ENCODE measurements around the gene OR51V1.

The OR51V1 gene

GRCh38 chr11:5231111-5231510 is 30.6 kb upstream of the OR51V1 start:
- H2BK12ac ChIP-seq (ENCODE audit: low read length in 2 of 2), result no peak overlapping the region
- H3K36me3 ChIP-seq (ENCODE audit: control insufficient read depth in 1 of 2, insufficient read depth in 2 of 2, low read depth in 1 of 2, low read length in 2 of 2), result no peaks in the 10 kb centered on the region
- H3K4me1 ChIP-seq (ENCODE audit: control insufficient read depth, insufficient read depth, low read depth, low read length), result peaks cover 2% of the 10 kb centered on the region
- no peak overlapping the region for H4K8ac ChIP-seq (ENCODE audit: low read length)
- no peak overlapping the region for H3K4me3 ChIP-seq (ENCODE audit: insufficient read depth in 1 of 2, low read depth in 1 of 2, low read length in 2 of 2)
- no peak overlapping the region for H3K4ac ChIP-seq (ENCODE audit: low read depth in 1 of 2, low read length in 2 of 2)
- no peaks in the 10 kb centered on the region for H3K9me3 ChIP-seq (ENCODE audit: control insufficient read depth, low read length)
- no peak for DNase-seq
- no peak overlapping the region for H2AFZ ChIP-seq (ENCODE audit: low read depth, low read length)
- H3K9ac ChIP-seq (ENCODE audit: low read length), result no peak overlapping the region
- no peaks in the 10 kb centered on the region for H3K27me3 ChIP-seq (ENCODE audit: control insufficient read depth in 1 of 2, insufficient read depth in 1 of 2, low read length in 2 of 2)
- H3K27ac ChIP-seq (ENCODE audit: low read length, poor library complexity, severe bottlenecking), result no peak overlapping the region
- no peak overlapping the region for H3K14ac ChIP-seq (ENCODE audit: low read length in 2 of 2)
- H3K4me2 ChIP-seq (ENCODE audit: low read length, poor library complexity, severe bottlenecking), result no peak overlapping the region
- no peak overlapping the region for H2BK15ac ChIP-seq (ENCODE audit: low read depth, poor library complexity, severe bottlenecking)
- no peak overlapping the region for H2AK5ac ChIP-seq (ENCODE audit: low read length, severe bottlenecking)
- no peak overlapping the region for H3K18ac ChIP-seq (ENCODE audit: low read depth in 1 of 2, low read length in 2 of 2)
- no peak overlapping the region for H3K23ac ChIP-seq (ENCODE audit: low read length in 2 of 2)
- H2BK5ac ChIP-seq (ENCODE audit: low read depth, low read length, poor library complexity, severe bottlenecking), result no peak overlapping the region
- no peaks in the 10 kb centered on the region for H3K79me1 ChIP-seq (replicated peaks; ENCODE audit: low read length, poor library complexity, severe bottlenecking)
- no peak overlapping the region for H2BK120ac ChIP-seq (ENCODE audit: low read depth, low read length)
- WGBS, result 89% methylated on average over 1 of the region's 2 CpGs
- H4K91ac ChIP-seq (ENCODE audit: low read length), result no peak overlapping the region

GRCh38 chr11:5230266-5230665 is 29.8 kb upstream of the OR51V1 start:
- Histone ChIP-seq H3K23ac (ENCODE audit: low read length in 2 of 2) (no peak overlapping the region), H3K4me1 (ENCODE audit: control insufficient read depth, insufficient read depth, low read depth, low read length) (peaks cover 2% of the 10 kb centered on the region), H3K9me3 (ENCODE audit: control insufficient read depth, low read length) (no peaks in the 10 kb centered on the region), H3K9ac (ENCODE audit: low read length) (no peak overlapping the region), H3K27ac (ENCODE audit: low read length, poor library complexity, severe bottlenecking) (no peak overlapping the region), H2BK15ac (ENCODE audit: low read depth, poor library complexity, severe bottlenecking) (no peak overlapping the region), H3K18ac (ENCODE audit: low read depth in 1 of 2, low read length in 2 of 2) (no peak overlapping the region), H2AFZ (ENCODE audit: low read depth, low read length) (no peak overlapping the region), H3K36me3 (ENCODE audit: control insufficient read depth in 1 of 2, insufficient read depth in 2 of 2, low read depth in 1 of 2, low read length in 2 of 2) (no peaks in the 10 kb centered on the region), H3K14ac (ENCODE audit: low read length in 2 of 2) (no peak overlapping the region), H3K27me3 (ENCODE audit: control insufficient read depth in 1 of 2, insufficient read depth in 1 of 2, low read length in 2 of 2) (no peaks in the 10 kb centered on the region), H4K8ac (ENCODE audit: low read length) (no peak overlapping the region), H3K4me2 (ENCODE audit: low read length, poor library complexity, severe bottlenecking) (no peak overlapping the region), H2BK120ac (ENCODE audit: low read depth, low read length) (no peak overlapping the region), H2BK12ac (ENCODE audit: low read length in 2 of 2) (no peak overlapping the region), H3K4ac (ENCODE audit: low read depth in 1 of 2, low read length in 2 of 2) (no peak overlapping the region), H3K4me3 (ENCODE audit: insufficient read depth in 1 of 2, low read depth in 1 of 2, low read length in 2 of 2) (no peak overlapping the region), H2BK5ac (ENCODE audit: low read depth, low read length, poor library complexity, severe bottlenecking) (no peak overlapping the region), H2AK5ac (ENCODE audit: low read length, severe bottlenecking) (no peak overlapping the region), H3K79me1 (replicated peaks; ENCODE audit: low read length, poor library complexity, severe bottlenecking) (no peaks in the 10 kb centered on the region), H4K91ac (ENCODE audit: low read length) (no peak overlapping the region)
- DNase-seq, result no peak
- 100% methylated on average over 1 of the region's 1 CpG for WGBS

GRCh38 chr11:5229796-5230195 is 29.3 kb upstream of the OR51V1 start:
- Histone ChIP-seq H3K9me3 (ENCODE audit: control insufficient read depth, low read length) (no peaks in the 10 kb centered on the region), H2BK15ac (ENCODE audit: low read depth, poor library complexity, severe bottlenecking) (no peak overlapping the region), H4K8ac (ENCODE audit: low read length) (no peak overlapping the region), H3K4ac (ENCODE audit: low read depth in 1 of 2, low read length in 2 of 2) (no peak overlapping the region), H3K27ac (ENCODE audit: low read length, poor library complexity, severe bottlenecking) (no peak overlapping the region), H2AFZ (ENCODE audit: low read depth, low read length) (no peak overlapping the region), H3K79me1 (replicated peaks; ENCODE audit: low read length, poor library complexity, severe bottlenecking) (no peaks in the 10 kb centered on the region), H2BK12ac (ENCODE audit: low read length in 2 of 2) (no peak overlapping the region), H3K4me1 (ENCODE audit: control insufficient read depth, insufficient read depth, low read depth, low read length) (peaks cover 2% of the 10 kb centered on the region), H3K9ac (ENCODE audit: low read length) (no peak overlapping the region), H2BK5ac (ENCODE audit: low read depth, low read length, poor library complexity, severe bottlenecking) (no peak overlapping the region), H2AK5ac (ENCODE audit: low read length, severe bottlenecking) (no peak overlapping the region), H3K27me3 (ENCODE audit: control insufficient read depth in 1 of 2, insufficient read depth in 1 of 2, low read length in 2 of 2) (no peaks in the 10 kb centered on the region), H3K4me2 (ENCODE audit: low read length, poor library complexity, severe bottlenecking) (no peak overlapping the region), H3K18ac (ENCODE audit: low read depth in 1 of 2, low read length in 2 of 2) (no peak overlapping the region), H3K14ac (ENCODE audit: low read length in 2 of 2) (no peak overlapping the region), H4K91ac (ENCODE audit: low read length) (no peak overlapping the region), H3K36me3 (ENCODE audit: control insufficient read depth in 1 of 2, insufficient read depth in 2 of 2, low read depth in 1 of 2, low read length in 2 of 2) (no peaks in the 10 kb centered on the region), H3K23ac (ENCODE audit: low read length in 2 of 2) (no peak overlapping the region), H3K4me3 (ENCODE audit: insufficient read depth in 1 of 2, low read depth in 1 of 2, low read length in 2 of 2) (no peak overlapping the region), H2BK120ac (ENCODE audit: low read depth, low read length) (no peak overlapping the region)
- DNase-seq, result no peak
- WGBS, result no CpG with 5 or more reads among the region's 2 CpGs

- H4K91ac ChIP-seq (ENCODE audit: low read length), result no peak overlapping the region
- no peak for DNase-seq
- no peak overlapping the region for H2BK12ac ChIP-seq (ENCODE audit: low read length in 2 of 2)
- H3K9ac ChIP-seq (ENCODE audit: low read length), result no peak overlapping the region
- H4K8ac ChIP-seq (ENCODE audit: low read length), result no peak overlapping the region
- H3K79me1 ChIP-seq (replicated peaks; ENCODE audit: low read length, poor library complexity, severe bottlenecking), result no peaks in the 10 kb centered on the region
- no peak overlapping the region for H3K14ac ChIP-seq (ENCODE audit: low read length in 2 of 2)
- no peak overlapping the region for H2AK5ac ChIP-seq (ENCODE audit: low read length, severe bottlenecking)
- H2BK15ac ChIP-seq (ENCODE audit: low read depth, poor library complexity, severe bottlenecking), result no peak overlapping the region
- no peaks in the 10 kb centered on the region for H3K9me3 ChIP-seq (ENCODE audit: control insufficient read depth, low read length)
- H2BK5ac ChIP-seq (ENCODE audit: low read depth, low read length, poor library complexity, severe bottlenecking), result no peak overlapping the region
- H3K27ac ChIP-seq (ENCODE audit: low read length, poor library complexity, severe bottlenecking), result no peak overlapping the region
- no peak overlapping the region for H2BK120ac ChIP-seq (ENCODE audit: low read depth, low read length)
- H3K27me3 ChIP-seq (ENCODE audit: control insufficient read depth in 1 of 2, insufficient read depth in 1 of 2, low read length in 2 of 2), result no peaks in the 10 kb centered on the region
- no peak overlapping the region for H3K4me2 ChIP-seq (ENCODE audit: low read length, poor library complexity, severe bottlenecking)
- no peak overlapping the region for H3K4ac ChIP-seq (ENCODE audit: low read depth in 1 of 2, low read length in 2 of 2)
- H3K36me3 ChIP-seq (ENCODE audit: control insufficient read depth in 1 of 2, insufficient read depth in 2 of 2, low read depth in 1 of 2, low read length in 2 of 2), result no peaks in the 10 kb centered on the region
- no peak overlapping the region for H3K18ac ChIP-seq (ENCODE audit: low read depth in 1 of 2, low read length in 2 of 2)
- H3K4me3 ChIP-seq (ENCODE audit: insufficient read depth in 1 of 2, low read depth in 1 of 2, low read length in 2 of 2), result no peak overlapping the region
- H2AFZ ChIP-seq (ENCODE audit: low read depth, low read length), result no peak overlapping the region
- H3K4me1 ChIP-seq (ENCODE audit: control insufficient read depth, insufficient read depth, low read depth, low read length), result peaks cover 2% of the 10 kb centered on the region
- no CpG with 5 or more reads among the region's 1 CpG for WGBS
- H3K23ac ChIP-seq (ENCODE audit: low read length in 2 of 2), result no peak overlapping the region
Observed at GRCh38 chr11:5229356-5229755, 28.9 kb upstream of the OR51V1 start.
